Suprapubic skin (tissue), 4 donors: ENCODE data around the gene LUC7L2.

Experiments
- EP300 ChIP-seq: sonication (generic); formaldehyde crosslinking; IDR thresholded peaks from one replicate; pipeline ENCODE4 v1.6.1; 2017; ENCODE audit warnings: antibody characterized with exemption
- POLR2AphosphoS5 ChIP-seq, 3 donors: sonication (generic); formaldehyde crosslinking; IDR thresholded peaks; one replicate each; pipeline ENCODE4 v1.6.1; 2017; ENCODE audit warnings: antibody characterized with exemption in 3 of 3
- TF ChIP-seq, protein P1 (sequence below), 2 donors: fragments of 200-600 bp in 1 of 2; fragments of 450-650 bp in 1 of 2; sonication (generic) in 1 of 2; IDR thresholded peaks; one replicate each; pipeline ENCODE4 v1.5.1; 2016 to 2019; ENCODE audit warnings: antibody characterized with exemption in 2 of 2, mild to moderate bottlenecking in 1 of 2, moderate library complexity in 1 of 2

DNA sequence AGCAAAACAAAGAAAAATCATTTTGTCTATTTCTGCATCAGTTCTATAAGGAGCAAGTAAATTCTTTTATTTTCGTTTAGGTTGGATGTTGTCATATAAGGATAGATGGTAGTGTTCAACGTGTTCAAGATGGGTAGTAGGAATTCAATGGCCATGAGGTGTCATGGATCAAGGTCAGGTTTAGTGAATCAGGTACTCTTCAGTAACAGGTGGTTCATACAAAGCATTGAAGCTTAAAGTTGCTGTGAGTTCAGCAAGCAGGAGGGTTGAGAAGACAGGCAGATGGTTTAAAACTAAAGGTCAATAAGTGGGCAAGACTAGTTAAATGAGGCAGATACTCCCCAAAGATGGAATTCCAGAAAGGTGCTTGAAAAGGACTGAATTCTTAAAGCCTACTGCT, 5.6 kb downstream of the LUC7L2 start:
- TF ChIP-seq, protein P1, sequence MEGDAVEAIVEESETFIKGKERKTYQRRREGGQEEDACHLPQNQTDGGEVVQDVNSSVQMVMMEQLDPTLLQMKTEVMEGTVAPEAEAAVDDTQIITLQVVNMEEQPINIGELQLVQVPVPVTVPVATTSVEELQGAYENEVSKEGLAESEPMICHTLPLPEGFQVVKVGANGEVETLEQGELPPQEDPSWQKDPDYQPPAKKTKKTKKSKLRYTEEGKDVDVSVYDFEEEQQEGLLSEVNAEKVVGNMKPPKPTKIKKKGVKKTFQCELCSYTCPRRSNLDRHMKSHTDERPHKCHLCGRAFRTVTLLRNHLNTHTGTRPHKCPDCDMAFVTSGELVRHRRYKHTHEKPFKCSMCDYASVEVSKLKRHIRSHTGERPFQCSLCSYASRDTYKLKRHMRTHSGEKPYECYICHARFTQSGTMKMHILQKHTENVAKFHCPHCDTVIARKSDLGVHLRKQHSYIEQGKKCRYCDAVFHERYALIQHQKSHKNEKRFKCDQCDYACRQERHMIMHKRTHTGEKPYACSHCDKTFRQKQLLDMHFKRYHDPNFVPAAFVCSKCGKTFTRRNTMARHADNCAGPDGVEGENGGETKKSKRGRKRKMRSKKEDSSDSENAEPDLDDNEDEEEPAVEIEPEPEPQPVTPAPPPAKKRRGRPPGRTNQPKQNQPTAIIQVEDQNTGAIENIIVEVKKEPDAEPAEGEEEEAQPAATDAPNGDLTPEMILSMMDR (IDR thresholded peaks at IDR 0.05) = no peak
- TF ChIP-seq EP300 (no peak), POLR2AphosphoS5 (IDR thresholded peaks at IDR 0.05) (no peak)
